BLaER1 (cell line): ENCODE measurements around the gene MOGAT1.
"Not testable (repeated sequence)": the region's sequence is repeated elsewhere in the genome, so short reads cannot be mapped to it uniquely, and the experiment has no call there.

Experiments used
- H3K27ac ChIP-seq: shearing (Covaris generic); formaldehyde crosslinking; 2 replicates; pipeline ENCODE4 v1.8.1; 2022
- H3K27me3 ChIP-seq: shearing (Covaris generic); formaldehyde crosslinking; 2 replicates; pipeline ENCODE4 v1.8.1; 2022
- H3K36me3 ChIP-seq: shearing (Covaris generic); formaldehyde crosslinking; 2 replicates; pipeline ENCODE4 v1.8.1; 2022
- H3K4me1 ChIP-seq: shearing (Covaris generic); formaldehyde crosslinking; 2 replicates; pipeline ENCODE4 v1.8.1; 2022
- H3K4me2 ChIP-seq: shearing (Covaris generic); formaldehyde crosslinking; 2 replicates; pipeline ENCODE4 v1.8.1; 2022
- H3K4me3 ChIP-seq: shearing (Covaris generic); formaldehyde crosslinking; 2 replicates; pipeline ENCODE4 v1.8.1; 2022
- H3K9ac ChIP-seq: shearing (Covaris generic); formaldehyde crosslinking; 2 replicates; pipeline ENCODE4 v1.8.1; 2022
- H3K9me3 ChIP-seq: shearing (Covaris generic); formaldehyde crosslinking; 2 replicates; pipeline ENCODE4 v1.8.1; 2022
- H4K20me1 ChIP-seq: shearing (Covaris generic); formaldehyde crosslinking; 2 replicates; pipeline ENCODE4 v1.8.1; 2022
- Cebpa-rat ChIP-seq: shearing (Covaris generic); IDR thresholded peaks from 2 replicates; pipeline ENCODE4 v1.8.1; 2022

Gene MOGAT1

DNA sequence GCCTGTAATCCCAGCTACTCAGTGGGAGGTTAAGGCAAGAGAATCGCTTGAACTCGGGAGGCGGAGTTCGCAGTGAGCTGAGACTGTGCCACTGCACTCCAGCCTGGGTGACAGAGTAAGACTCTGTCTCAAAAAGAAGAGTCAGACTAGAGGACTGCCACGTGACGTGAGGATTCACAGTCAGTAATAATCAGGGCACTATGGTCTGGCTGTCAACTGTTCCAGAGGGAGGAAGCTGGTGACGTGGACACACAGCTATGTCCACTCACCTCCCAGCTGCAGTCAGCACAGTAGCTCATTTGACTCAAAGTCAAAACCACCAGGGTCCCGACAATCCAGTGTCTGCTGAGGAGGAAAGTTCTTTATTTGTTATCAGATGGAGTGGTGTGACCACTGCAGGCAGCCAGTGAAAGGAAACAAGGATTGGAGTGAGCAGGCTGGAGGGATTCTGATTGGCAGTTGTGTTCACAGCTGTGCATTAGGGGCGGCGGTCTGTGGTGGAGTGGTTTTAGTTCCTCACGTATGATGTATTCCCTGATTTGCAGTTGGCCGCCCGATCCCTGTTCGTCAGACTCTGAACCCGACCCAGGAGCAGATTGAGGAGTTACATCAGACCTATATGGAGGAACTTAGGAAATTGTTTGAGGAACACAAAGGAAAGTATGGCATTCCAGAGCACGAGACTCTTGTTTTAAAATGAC, 37.9 kb downstream of the MOGAT1 start:
- no peak overlapping the region for H3K27ac ChIP-seq
- TF ChIP-seq Cebpa-rat = no peak
- H4K20me1 ChIP-seq = no peaks in the 10 kb centered on the region
- no peaks in the 10 kb centered on the region for H3K27me3 ChIP-seq
- peak overlapping the region; percentile 68 for H3K4me2 ChIP-seq
- H3K4me1 ChIP-seq = peaks cover 29% of the 10 kb centered on the region
- no peak overlapping the region for H3K4me3 ChIP-seq
- H3K36me3 ChIP-seq = no peaks in the 10 kb centered on the region
- no peaks in the 10 kb centered on the region for H3K9me3 ChIP-seq
- H3K9ac ChIP-seq = no peak overlapping the region

DNA sequence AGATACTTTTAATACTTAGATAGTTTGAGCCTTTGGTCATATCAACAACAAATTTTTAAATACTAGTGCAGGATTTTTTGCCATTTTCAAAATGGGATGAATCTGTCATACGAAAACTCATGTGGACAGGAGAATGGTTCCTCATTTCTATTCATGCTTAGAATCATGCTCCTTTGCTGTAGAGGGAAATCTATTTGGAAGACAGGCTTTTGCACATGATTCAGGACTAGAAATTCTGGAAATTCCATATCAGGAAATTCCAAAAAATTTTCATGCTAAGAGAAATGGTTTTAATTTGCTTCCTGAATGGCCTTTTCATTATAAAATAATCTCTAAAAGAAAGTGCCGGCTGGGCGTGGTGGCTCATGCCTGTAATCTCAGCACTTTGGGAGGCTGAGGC, 39.3 kb downstream of the MOGAT1 start:
- Histone ChIP-seq H4K20me1 (no peaks in the 10 kb centered on the region), H3K4me1 (peaks cover 43% of the 10 kb centered on the region), H3K27ac (no peak overlapping the region), H3K9ac (no peak overlapping the region), H3K4me2 (no peak overlapping the region), H3K9me3 (no peaks in the 10 kb centered on the region), H3K4me3 (no peak overlapping the region), H3K36me3 (no peaks in the 10 kb centered on the region), H3K27me3 (no peaks in the 10 kb centered on the region)
- TF ChIP-seq Cebpa-rat = no peak

DNA sequence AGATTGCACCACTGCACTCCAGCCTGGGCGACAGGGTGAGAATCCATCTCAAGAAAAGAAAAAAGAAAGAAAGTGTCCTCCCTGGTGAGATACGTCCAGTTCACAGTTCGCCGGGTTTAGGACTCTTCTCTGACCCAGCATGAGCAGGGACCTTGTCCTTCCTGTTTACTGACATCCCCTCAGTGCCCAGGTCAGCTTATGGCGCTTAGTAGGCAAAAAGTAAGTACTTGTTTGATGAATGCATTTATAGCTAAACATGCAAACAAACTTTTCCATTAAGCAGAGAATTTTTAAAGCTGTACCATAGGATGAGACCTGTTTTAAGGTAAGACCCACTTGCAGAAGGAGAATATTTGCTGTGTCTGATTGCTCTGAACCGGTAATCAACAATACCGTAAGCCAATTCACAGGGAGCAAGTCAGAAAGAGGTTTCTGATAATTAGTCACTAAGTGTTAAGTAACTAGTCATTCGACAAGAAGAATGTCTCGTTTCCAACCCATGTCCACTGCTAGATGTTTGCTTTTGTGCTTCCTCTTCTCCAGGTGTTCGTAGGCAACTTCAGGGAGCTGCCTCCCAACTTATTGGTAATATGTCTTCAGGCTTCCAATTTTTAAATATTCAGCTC, 40.0 kb downstream of the MOGAT1 start:
- Histone ChIP-seq H4K20me1 (no peaks in the 10 kb centered on the region), H3K27ac (no peak overlapping the region), H3K4me3 (no peak overlapping the region), H3K36me3 (no peaks in the 10 kb centered on the region), H3K9me3 (no peaks in the 10 kb centered on the region), H3K27me3 (no peaks in the 10 kb centered on the region), H3K4me1 (peaks cover 50% of the 10 kb centered on the region), H3K9ac (no peak overlapping the region), H3K4me2 (no peak overlapping the region)
- no peak for TF ChIP-seq Cebpa-rat

DNA sequence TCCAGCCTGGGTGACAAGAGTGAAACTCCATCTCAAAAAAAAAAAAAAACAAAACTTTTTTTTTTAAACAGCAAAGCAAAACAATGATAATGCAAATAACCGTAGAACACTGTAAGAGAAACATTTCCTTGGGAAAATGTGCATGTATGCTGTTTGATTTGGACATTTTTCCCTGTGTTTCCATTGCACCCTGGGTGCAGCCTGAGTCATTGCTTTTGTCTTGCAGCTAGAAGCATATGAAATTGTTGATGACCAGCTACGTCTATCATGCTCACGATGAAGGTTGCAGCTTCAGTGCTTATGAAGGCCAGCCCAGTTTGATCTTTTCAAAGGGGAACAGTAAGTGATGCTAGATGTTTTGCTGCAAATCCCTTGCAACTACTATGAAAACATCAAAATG, 41.5 kb downstream of the MOGAT1 start:
- no peaks in the 10 kb centered on the region for H4K20me1 ChIP-seq
- no peak overlapping the region for H3K27ac ChIP-seq
- H3K9me3 ChIP-seq = no peaks in the 10 kb centered on the region
- no peak overlapping the region for H3K4me2 ChIP-seq
- no peak overlapping the region for H3K9ac ChIP-seq
- TF ChIP-seq Cebpa-rat = no peak
- peaks cover 44% of the 10 kb centered on the region for H3K4me1 ChIP-seq
- H3K36me3 ChIP-seq = no peaks in the 10 kb centered on the region
- no peak overlapping the region for H3K4me3 ChIP-seq
- H3K27me3 ChIP-seq = no peaks in the 10 kb centered on the region

DNA sequence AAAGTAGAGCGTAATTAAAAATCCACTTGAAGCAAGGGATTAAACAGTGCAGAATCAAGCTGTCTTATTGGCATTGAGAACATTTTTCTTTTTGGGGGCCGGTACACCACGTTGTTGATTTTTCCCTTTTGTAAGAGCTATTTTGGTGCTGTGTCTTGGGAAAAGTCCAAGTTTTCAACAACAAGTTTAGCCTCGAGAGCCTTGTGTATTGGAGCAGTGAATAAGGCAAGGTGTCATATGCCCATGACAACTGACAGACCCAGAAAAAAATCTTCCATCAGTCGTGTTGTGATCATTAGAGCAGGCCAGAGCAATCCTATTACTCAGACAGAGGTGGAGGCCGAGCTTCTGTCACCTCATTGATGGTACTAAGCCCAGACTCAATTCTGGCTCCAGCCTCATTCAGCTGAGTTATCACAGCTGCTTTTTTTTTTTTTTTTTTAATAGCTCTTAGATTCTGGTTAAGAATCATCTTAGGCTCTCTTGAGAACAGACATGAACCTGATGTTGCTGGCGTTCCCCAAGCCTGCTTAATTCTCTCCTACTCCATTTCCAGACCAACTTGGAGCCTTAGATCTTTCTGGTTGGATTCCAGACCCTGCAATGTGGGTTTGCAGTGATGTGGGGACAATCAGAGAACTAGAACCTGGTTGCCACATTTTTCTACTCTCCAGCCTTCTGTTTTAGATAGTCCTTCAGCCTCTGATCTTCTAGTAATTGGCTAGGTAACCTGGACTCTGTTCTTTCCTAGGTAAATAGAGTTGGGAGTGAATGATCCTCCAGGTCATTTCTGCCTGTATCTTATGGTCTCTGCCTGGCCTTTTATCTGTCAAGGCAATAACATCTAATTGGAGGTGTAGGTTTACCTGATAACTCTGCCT, 43.1 kb downstream of the MOGAT1 start:
- H3K4me3 ChIP-seq = no peak overlapping the region
- peak overlapping the region; percentile 32; the same call in 1 of the 2 replicates for H3K27ac ChIP-seq
- no peaks in the 10 kb centered on the region for H4K20me1 ChIP-seq
- H3K4me2 ChIP-seq = peak overlapping the region; percentile 30
- no peak overlapping the region for H3K9ac ChIP-seq
- H3K4me1 ChIP-seq = peaks cover 33% of the 10 kb centered on the region
- 0 out of 2 replicates have a peak, but pooled peaks cover under 1% of the 10 kb centered on the region for H3K9me3 ChIP-seq
- no peaks in the 10 kb centered on the region for H3K27me3 ChIP-seq
- H3K36me3 ChIP-seq = no peaks in the 10 kb centered on the region
- TF ChIP-seq Cebpa-rat = no peak

DNA sequence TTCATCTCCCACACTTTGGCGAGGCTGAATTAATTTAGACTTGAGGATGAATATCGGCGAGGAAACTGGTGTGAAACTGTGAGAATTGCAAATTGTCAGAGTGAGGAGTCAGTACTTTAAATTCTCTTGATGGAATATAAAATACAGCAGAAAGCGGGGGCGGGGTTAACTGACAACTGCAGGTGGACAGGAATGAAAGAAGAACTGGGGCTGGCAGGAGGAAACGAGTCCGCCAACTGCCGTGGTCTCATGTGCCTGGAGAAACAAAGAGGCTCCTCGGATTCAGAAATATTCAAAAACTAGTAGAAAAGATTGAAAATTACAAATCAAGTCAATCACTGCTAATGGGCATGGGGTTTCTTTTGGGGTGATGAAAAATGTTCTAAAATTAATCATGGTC, 44.3 kb downstream of the MOGAT1 start:
- no peaks in the 10 kb centered on the region for H4K20me1 ChIP-seq
- H3K9me3 ChIP-seq = peaks cover 12% of the 10 kb centered on the region; the same call in 1 of the 2 replicates
- H3K4me2 ChIP-seq = peak overlapping the region; percentile 59
- peak overlapping the region; percentile 60 for H3K27ac ChIP-seq
- TF ChIP-seq Cebpa-rat = no peak
- H3K4me1 ChIP-seq = peaks cover 30% of the 10 kb centered on the region
- no peaks in the 10 kb centered on the region for H3K27me3 ChIP-seq
- no peaks in the 10 kb centered on the region for H3K36me3 ChIP-seq
- H3K4me3 ChIP-seq = 0 out of 2 replicates have a peak overlapping the region, but pooled peaks have one; percentile 3
- no peak overlapping the region for H3K9ac ChIP-seq

DNA sequence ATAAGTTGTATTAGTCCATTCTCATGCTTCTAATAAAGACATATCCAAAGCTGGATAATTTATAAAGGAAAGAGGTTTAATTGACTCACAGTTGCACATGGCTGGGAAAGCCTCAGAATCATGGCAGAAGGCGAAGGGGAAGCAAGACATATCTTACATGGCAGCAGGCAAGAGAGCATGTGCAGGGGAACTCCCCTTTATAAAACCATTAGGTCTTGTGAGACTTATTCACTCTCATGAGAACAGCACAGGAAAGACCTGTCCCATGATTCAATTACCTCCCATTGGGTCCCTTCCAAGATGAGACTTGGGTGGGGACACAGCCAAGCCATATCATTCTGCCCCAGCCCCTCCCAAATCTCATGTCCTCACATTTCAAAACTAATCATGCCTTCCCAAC, 48.3 kb downstream of the MOGAT1 start:
- H3K27ac ChIP-seq, H3K9ac ChIP-seq, H3K4me2 ChIP-seq, H3K36me3 ChIP-seq, H3K4me3 ChIP-seq, H4K20me1 ChIP-seq, H3K27me3 ChIP-seq: not testable (repeated sequence)
- H3K9me3 ChIP-seq = peaks cover 24% of the 10 kb centered on the region; the same call in 1 of the 2 replicates
- H3K4me1 ChIP-seq = peaks cover 19% of the 10 kb centered on the region

DNA sequence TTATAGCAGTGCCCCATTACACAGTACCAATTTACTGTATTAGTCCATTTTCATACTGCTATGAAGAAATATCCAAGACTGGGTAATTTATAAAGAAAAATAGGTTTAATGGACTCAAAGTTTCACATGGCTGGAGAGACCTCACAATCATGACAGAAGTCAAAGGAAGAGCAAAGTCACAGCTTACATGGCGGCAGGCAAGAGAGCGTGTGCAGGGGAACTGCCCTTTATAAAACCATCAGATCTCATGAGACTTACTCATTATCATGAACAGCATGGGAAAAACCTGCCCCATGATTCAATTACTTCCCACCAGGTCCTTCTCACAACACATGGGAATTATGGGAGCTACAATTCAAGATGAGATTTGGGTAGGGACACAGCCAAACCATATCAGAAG, 50.1 kb downstream of the MOGAT1 start:
- H3K27ac ChIP-seq, H3K36me3 ChIP-seq, H3K4me1 ChIP-seq, H3K9ac ChIP-seq, H4K20me1 ChIP-seq, H3K27me3 ChIP-seq, H3K4me3 ChIP-seq, H3K4me2 ChIP-seq: not testable (repeated sequence)
- peaks cover 24% of the 10 kb centered on the region; the same call in 1 of the 2 replicates for H3K9me3 ChIP-seq

DNA sequence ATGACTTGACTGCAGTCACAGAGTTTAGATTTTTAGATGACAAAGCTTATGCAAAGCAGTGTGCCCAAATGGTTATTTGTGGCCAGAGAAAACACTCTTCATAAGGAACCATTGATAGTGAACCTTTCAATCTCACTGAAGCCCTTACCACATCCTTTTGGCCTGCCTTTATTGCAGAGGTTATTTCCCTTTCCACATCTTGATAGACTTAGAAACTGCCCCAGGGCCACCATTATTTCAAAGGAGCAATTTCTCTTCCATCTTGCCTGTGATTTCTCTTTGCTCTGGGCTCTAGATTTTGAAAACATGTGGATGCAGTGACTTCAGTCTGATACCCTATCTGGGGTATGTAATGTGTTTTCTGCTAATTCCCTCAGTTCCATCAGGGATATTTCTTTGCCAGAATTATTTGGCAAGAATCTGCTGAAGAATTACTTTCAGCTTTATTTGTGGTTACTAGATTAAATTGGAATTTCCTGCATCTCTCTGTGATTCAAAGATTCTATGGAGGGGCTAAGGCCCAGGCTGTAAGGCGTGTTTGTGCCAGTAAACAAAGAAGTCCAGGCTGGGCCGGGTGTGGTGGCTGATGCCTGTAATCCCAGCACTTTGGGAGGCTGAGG, 51.0 kb downstream of the MOGAT1 start:
- Histone ChIP-seq H3K4me2 (no peak overlapping the region), H3K27me3 (no peaks in the 10 kb centered on the region), H3K4me3 (no peak overlapping the region), H3K36me3 (no peaks in the 10 kb centered on the region), H3K27ac (no peak overlapping the region), H4K20me1 (no peaks in the 10 kb centered on the region), H3K9ac (no peak overlapping the region), H3K9me3 (peaks cover 24% of the 10 kb centered on the region; the same call in 1 of the 2 replicates), H3K4me1 (peaks cover 6% of the 10 kb centered on the region)
- no peak for TF ChIP-seq Cebpa-rat
